ENCODE measurements around the gene ELL2. TPM values are rescaled to one million over a fixed set of nuclear protein-coding genes. Genes with fewer than 3 reads are reported as not detected.
"Not testable (repeated sequence)": the region's sequence is repeated elsewhere in the genome, so short reads cannot be mapped to it uniquely, and the experiment has no call there.

ELL2 gene
- total RNA-seq, 3 donors from 2014 or later (not counting 1 experiment from before 2014, with no cell fraction given): 52.8 to 78.2 (median 69.4) TPM

DNA sequence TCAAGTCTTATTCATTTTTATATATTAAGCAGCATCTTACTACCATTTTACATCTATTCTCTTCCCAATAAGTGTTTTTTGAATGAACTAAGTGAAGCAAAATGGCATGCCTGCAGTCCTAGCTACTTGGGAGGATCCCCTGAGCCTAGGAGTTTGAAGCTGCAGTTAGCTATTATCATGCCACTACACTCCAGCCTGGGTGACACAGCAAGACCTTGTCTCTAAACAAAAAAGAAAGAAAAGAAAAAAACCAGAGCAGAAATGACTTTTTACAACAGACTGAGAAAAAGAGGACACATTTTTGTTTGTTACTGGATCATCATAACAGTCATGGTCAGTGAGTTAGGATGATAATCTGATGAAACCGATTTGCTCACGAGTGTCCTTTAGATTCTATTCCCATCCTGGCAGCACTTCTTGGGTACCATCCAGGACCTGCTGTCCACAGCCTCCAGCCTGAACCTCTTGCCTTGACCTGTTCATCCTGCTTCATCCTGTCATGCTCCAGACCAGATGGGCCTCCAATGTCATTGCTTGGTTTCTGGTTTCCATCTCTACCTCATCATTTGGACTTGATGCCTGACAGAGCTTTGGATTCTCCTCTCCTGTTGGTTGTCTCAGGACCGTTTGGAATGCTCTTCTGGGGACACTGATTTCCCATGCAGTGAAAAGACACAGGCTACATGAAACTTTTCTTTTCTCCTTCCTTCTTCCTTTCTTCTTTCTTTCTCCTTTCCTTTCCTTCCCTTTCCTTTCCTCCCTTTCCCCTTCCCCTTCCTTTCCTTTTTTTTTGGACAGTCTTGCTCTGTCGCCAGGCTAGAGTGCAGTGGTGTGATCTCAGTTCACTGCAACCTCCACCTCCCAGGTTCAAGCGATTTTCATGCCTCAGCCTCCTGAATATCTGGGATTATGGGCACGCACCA is 89.0 kb downstream of the ELL2 start:
- no peak for TF ChIP-seq CTCF (IDR thresholded peaks at IDR 0.05)
- Histone ChIP-seq H3K4me1 (ENCODE audit: control insufficient read depth, insufficient read depth, low read length) (peaks cover 22% of the 10 kb centered on the region), H3K9me3 (ENCODE audit: control insufficient read depth, insufficient read depth, low read length) (no peaks in the 10 kb centered on the region), H3K4me3 (ENCODE audit: low read length) (no peak overlapping the region), H3K36me3 (ENCODE audit: control insufficient read depth, insufficient read depth, low read length) (no peaks in the 10 kb centered on the region), H3K27me3 (ENCODE audit: control insufficient read depth, insufficient read depth, low read length) (no peaks in the 10 kb centered on the region), H3K27ac (ENCODE audit: low read length) (no peak overlapping the region)
- DNase-seq (no peak), ATAC-seq (no peak)
- no peak overlapping the region for H3K4me3 Mint-ChIP-seq
- WGBS (ENCODE audit: insufficient coverage): 91% methylated on average over 6 of the region's 6 CpGs
- H3K9me3 Mint-ChIP-seq: no peaks in the 10 kb centered on the region
- H3K27ac Mint-ChIP-seq: no peak overlapping the region
- H3K4me1 Mint-ChIP-seq: peaks cover 27 to 30% of the 10 kb centered on the region in 2 donors
- peaks cover 13 to 39% of the 10 kb centered on the region in 2 donors for H3K27me3 Mint-ChIP-seq (ENCODE audit: low read depth in 2 of 2)
- intact Hi-C loops (cut with micrococcal nuclease): no loop called here
- H3K36me3 Mint-ChIP-seq: no peaks in the 10 kb centered on the region

GRCh38 chr5:95871146-95871806 is 90.4 kb downstream of the ELL2 start:
- no peak overlapping the region for H3K4me3 ChIP-seq (ENCODE audit: low read length)
- peaks cover 13 to 33% of the 10 kb centered on the region in 2 donors for H3K27me3 Mint-ChIP-seq (ENCODE audit: low read depth in 2 of 2)
- DNase-seq (no peak), ATAC-seq (no peak)
- no peak overlapping the region for H3K27ac ChIP-seq (ENCODE audit: low read length)
- peaks cover 22% of the 10 kb centered on the region for H3K4me1 ChIP-seq (ENCODE audit: control insufficient read depth, insufficient read depth, low read length)
- H3K9me3 ChIP-seq (ENCODE audit: control insufficient read depth, insufficient read depth, low read length): no peaks in the 10 kb centered on the region
- H3K27ac Mint-ChIP-seq: peak overlapping the region in 1 of 2 donors; percentile 81
- no peaks in the 10 kb centered on the region for H3K27me3 ChIP-seq (ENCODE audit: control insufficient read depth, insufficient read depth, low read length)
- peaks cover 27 to 30% of the 10 kb centered on the region in 2 donors for H3K4me1 Mint-ChIP-seq
- no peak for TF ChIP-seq CTCF (IDR thresholded peaks at IDR 0.05)
- WGBS (ENCODE audit: insufficient coverage): over 99% methylated on average over 8 of the region's 9 CpGs
- no peaks in the 10 kb centered on the region for H3K9me3 Mint-ChIP-seq
- no peak overlapping the region for H3K4me3 Mint-ChIP-seq
- intact Hi-C loops (cut with micrococcal nuclease): no loop called here
- H3K36me3 ChIP-seq (ENCODE audit: control insufficient read depth, insufficient read depth, low read length): no peaks in the 10 kb centered on the region
- no peaks in the 10 kb centered on the region for H3K36me3 Mint-ChIP-seq

DNA sequence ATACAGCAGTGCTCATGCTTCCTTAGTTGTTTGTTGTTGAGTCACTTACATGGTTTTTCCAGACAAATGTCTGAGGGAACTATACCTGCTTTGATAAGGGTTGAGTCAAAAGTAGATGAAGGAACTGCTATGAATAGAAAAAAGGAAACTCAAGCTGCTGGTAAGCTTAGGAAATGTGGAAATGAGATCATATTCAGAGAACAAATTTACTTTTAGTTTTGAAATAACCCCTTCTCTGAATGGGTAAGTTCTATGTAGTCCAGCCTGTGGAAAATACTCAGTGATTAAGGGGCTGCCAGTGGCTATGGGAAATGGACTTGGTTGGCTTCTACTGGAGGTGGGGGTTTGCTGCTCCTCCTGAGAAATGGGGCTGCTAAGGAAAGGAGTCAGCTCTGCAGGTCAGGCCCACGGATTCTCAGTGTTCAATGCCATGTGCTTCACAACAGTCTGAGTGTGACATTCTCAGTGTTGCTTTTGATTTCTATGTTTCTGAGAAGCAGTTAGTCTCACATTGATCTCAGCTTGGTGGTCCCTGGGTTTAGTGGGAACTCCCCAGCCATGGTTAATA is 91.5 kb downstream of the ELL2 start:
- H3K27me3 ChIP-seq (ENCODE audit: control insufficient read depth, insufficient read depth, low read length): no peaks in the 10 kb centered on the region
- H3K9me3 ChIP-seq (ENCODE audit: control insufficient read depth, insufficient read depth, low read length): no peaks in the 10 kb centered on the region
- H3K36me3 ChIP-seq (ENCODE audit: control insufficient read depth, insufficient read depth, low read length): no peaks in the 10 kb centered on the region
- no peak overlapping the region for H3K4me3 ChIP-seq (ENCODE audit: low read length)
- intact Hi-C loops (cut with micrococcal nuclease): no loop called here
- ATAC-seq (peak; percentile 22 to 39 (median 29)), DNase-seq (no peak)
- no peak overlapping the region for H3K4me3 Mint-ChIP-seq
- H3K4me1 Mint-ChIP-seq: peaks cover 27 to 30% of the 10 kb centered on the region in 2 donors
- H3K9me3 Mint-ChIP-seq: no peaks in the 10 kb centered on the region
- 35% methylated on average over 1 of the region's 1 CpG for WGBS (ENCODE audit: insufficient coverage)
- peak overlapping the region in 1 of 2 donors; percentile 81 for H3K27ac Mint-ChIP-seq
- no peaks in the 10 kb centered on the region for H3K36me3 Mint-ChIP-seq
- H3K27ac ChIP-seq (ENCODE audit: low read length): no peak overlapping the region
- no peak for TF ChIP-seq CTCF (IDR thresholded peaks at IDR 0.05)
- H3K27me3 Mint-ChIP-seq (ENCODE audit: low read depth in 2 of 2): peaks cover 13 to 33% of the 10 kb centered on the region in 2 donors
- H3K4me1 ChIP-seq (ENCODE audit: control insufficient read depth, insufficient read depth, low read length): peaks cover 22% of the 10 kb centered on the region

DNA sequence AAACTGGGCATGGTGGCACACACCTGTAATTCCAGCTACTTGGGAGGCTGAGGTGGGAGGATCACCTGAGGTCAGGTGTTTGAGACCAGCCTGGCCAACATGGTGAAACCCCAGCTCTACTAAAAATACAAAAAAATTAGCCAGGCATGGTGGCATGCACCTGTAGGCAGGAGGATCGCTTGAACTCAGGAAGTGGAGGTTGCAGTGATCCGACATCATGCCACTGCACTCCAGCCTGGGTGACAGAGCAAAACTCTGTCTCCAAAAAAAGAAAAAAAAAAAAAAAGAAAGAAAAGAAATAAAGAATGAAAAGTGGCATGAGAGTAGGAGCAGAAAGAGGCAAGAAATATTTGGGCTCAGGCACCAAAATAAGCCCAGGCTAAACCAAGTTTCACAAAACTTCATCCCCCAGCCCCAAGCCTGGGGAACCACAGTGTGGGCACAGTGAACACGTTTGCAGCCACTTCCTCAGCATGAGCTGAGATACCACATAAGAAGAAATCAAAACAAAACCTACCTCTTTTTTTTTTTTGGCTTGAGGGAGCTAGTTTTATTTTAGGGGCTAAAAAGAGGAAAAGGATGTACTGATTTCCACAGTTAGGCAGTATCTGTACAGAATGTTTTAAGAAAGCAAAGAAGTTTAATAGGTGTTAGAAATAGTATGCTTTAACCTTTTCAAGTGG is 92.3 kb downstream of the ELL2 start:
- H3K27me3 ChIP-seq (ENCODE audit: control insufficient read depth, insufficient read depth, low read length); H3K36me3 Mint-ChIP-seq; H3K4me3 ChIP-seq (ENCODE audit: low read length); H3K9me3 Mint-ChIP-seq; H3K36me3 ChIP-seq (ENCODE audit: control insufficient read depth, insufficient read depth, low read length); H3K27ac ChIP-seq (ENCODE audit: low read length); H3K9me3 ChIP-seq (ENCODE audit: control insufficient read depth, insufficient read depth, low read length); intact Hi-C loops (cut with micrococcal nuclease): not testable (repeated sequence)
- ATAC-seq (peak; percentile 88 to 99 (median 88)), DNase-seq (peak; percentile 51 to 83)
- WGBS (ENCODE audit: insufficient coverage): 0% methylated on average over 3 of the region's 3 CpGs
- peak overlapping the region; percentile 62 for H3K4me3 Mint-ChIP-seq
- H3K27ac Mint-ChIP-seq: peak overlapping the region; percentile 46 to 81
- peaks cover 27 to 30% of the 10 kb centered on the region in 2 donors for H3K4me1 Mint-ChIP-seq
- H3K27me3 Mint-ChIP-seq (ENCODE audit: low read depth in 2 of 2): peaks cover 14 to 36% of the 10 kb centered on the region in 2 donors
- H3K4me1 ChIP-seq (ENCODE audit: control insufficient read depth, insufficient read depth, low read length): peaks cover 22% of the 10 kb centered on the region

All from natural killer cell (primary cell).